Activated CD8-positive, alpha-beta memory T cell treated with anti-CD3 and anti-CD28 coated beads, Interleukin-2, amount 50 U/mL, for 48 hours (primary cell): ENCODE data around the gene SUFU.
"Not testable (repeated sequence)": the region's sequence is repeated elsewhere in the genome, so short reads cannot be mapped to it uniquely, and the experiment has no call there.

Source experiments
- DNase-seq: peaks from one replicate; pipeline ENCODE4 v3.0.0-alpha.2; 2020

The SUFU gene

DNA sequence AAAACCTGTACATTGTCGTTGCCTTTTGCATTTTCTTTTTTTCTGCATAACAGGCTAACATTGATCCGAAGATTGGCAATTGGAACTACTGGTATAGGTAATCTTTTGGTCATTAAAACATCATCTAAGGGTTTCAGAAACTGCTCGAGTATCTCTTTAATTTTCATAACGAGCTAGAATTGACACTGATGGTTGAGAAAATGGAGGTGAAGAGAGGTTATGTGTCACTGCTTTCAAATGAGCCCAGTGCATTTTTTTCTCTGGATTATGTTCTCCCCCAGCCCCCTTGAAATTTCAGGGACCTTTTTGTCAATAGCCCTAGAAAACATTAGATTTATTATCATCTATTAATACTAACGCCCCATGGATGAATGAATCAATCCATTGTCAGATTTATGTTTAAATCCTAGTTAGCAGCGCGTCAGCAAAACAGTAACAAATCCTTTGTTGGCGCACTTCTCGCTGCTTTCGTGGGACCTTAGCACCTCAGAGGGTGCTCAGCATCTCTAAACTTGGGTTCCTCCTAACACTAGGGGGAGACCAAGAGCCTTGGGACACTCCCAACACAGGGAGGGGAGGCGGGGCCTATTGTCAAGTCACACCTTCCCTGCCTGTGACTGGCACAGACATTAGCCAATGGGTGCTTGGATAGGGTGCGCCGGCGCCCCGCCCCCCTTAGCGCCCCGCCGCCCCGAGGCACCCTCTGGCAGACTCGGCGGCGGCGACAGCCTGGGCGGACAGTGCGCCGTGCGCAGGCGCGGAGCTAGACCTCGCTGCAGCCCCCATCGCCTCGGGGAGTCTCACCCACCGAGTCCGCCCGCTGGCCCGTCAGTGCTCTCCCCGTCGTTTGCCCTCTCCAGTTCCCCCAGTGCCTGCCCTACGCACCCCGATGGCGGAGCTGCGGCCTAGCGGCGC lies at the start of gene SUFU:
Gene SUFU (plus strand): TSS at position 709 of the 915 bp plus-strand sequence. CDS start 181 bp downstream, at position 890.
- peak; percentile 98 for DNase-seq

DNA sequence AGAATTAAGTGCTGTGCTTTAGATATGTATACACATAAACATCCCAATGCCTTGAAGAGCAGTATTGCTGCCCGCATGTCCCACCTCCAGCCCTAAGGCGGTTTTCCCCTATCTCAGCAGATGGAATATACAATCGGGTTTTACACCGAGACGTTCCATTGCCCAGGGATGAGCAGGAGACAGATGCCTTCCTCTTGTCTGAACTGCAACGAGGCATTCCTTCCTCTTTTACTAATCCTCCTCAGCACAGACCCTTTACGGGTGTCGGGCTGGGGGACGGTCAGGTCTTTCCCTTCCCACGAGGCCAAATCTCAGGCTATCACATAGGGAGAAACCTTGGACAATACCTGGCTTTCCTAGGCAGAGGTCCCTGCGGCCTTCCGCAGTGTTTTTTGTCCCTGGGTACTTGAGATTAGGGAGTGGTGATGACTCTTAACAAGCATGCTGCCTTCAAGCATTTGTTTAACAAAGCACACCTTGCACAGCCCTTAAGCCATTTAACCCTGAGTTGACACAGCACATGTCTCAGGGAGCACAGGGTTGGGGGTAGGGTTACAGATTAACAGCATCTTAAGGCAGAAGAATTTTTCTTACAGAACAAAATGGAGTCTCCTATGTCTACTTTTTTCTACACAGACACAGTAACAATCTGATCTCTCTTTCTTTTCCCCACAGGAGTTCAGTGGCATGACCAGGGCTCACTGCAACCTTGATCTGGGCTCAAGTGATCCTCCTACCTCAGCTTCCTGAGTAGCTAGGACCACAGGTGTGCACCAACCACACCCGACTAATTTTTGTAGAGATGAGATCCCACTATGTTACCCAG lies 48.9 kb upstream of the SUFU start:
- DNase-seq: not testable (repeated sequence)

DNA sequence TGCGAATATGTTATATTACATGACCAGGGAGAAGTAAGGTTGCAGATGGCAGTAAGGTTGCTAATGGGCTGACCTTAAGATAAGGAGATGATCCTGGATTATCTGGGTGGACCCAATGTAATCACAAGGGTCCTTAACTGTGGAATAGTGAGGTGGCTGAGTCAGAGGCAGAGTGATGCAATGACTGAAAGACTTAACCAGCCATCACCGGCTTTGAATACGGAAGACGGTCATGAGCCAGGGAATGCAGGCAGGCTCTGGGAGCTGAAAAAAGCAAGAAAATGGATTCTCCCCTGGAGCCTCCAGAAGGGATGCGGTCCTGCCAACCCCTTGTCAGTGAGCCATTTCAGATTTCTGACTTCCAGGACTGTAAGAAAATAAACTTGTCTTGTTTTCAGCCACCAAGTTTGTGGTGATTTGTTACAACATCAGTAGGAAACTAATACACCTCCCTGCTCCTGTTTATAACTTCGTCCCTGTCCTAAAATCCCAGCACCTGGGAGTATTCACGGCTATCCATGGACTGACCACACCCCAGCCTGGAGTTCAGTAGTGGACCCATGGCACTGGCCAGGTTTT lies 47.8 kb upstream of the SUFU start:
- no peak for DNase-seq

DNA sequence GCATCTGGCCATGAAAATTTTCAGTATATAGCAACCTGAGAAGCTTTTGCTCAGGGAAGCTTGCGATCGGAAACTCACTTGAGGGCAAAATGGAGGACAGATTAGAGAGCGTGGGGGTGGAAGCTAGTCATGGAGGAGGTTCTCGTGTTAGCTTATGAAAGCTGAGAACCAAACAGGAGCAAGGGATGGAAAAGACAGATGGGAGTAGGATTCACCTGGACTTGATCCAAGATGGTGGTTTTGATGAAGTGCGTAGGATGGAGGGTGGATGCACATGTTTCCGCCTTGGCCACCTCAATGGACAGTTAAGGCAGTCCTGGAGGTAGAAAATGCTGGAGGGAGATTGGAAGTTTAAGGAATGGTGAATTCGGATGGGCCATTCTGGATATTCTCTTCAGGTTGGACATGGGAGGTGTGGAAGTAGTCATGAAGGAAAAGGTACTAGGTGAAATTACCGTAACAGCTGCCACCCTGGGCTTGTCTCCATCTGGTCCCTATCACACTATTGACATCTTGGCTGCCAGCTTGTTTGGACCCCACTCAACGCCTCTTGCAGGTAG lies 46.1 kb upstream of the SUFU start:
- DNase-seq: no peak

DNA sequence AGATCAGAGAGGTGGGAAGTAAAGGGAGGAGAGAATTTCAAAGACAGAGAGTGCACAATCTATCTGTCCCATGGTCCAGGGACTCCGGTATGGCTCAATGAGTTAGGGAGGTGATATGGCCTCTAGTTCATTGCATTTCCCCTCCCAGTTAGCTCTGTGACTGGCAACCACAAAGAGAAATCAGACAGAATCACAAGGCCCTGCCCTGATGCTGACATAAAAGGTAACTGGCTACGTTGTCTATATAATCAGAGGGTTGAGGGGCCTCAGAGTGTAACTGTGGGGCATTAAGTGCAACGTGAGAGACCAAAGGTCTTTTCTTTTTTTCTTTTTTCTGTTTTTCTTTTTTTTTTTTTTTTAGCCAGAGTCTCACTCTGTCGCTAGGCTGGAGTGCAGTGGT lies 45.1 kb upstream of the SUFU start:
- no peak for DNase-seq

DNA sequence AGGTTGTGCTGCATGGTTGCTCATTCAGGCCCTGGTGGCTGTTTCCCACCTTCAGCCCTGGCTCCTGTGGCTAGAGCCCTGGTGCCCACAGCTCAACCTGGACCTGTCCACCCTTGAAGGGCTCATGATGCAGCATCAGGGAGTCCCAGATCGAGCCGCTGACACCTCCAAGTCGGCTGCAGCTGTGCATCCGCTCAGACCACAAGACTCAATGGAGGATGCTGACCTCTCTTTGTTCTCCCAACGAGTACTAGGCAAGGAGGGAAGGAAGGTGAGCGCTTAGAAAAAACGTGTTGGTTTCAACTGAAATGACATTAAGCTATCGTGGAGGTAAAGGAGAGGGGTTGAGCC lies 43.0 kb upstream of the SUFU start:
- DNase-seq: peak; percentile 69

DNA sequence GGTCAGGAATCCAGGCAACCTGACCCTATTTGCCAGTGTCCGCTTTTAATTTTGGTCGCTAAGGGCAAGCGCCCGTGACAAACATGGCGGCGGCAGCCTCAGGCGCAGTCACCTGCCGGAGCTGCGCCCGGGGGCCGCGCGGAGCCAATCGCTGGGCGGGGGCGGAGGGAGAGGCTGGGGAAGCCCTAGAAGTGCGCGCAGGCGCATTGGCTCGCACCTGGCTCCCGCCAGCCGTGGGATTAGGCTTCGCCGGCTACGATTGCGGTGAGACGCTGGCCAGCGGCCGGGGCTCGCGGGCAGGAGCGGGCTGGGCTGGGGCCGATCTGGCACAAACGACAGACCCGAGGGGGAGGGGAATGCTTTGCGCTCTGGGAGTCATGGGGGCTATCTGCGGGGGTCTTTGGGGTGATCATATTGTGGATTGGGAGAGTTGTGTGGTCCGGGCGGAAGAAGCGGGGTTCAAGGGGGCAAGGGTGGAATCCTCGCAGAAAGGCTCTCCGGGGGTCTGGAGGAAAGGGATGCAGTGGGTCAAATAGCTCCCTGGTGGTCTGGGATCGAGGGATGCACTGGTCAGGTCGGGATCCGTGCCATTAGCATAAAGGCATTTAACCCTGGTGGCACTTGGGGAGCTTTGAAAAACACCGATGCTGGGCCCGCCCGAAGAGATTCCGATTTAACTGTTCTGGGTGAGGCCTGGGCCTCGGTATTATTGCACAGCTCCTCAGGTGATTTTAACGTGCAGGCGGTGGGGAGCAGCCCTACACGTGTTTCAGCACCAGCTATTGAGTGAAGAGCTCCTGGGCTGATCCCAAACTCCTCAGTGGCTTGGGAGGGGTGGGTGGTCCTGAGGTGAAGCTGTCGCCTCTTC lies 42.4 kb upstream of the SUFU start:
- DNase-seq: peak; percentile 97

DNA sequence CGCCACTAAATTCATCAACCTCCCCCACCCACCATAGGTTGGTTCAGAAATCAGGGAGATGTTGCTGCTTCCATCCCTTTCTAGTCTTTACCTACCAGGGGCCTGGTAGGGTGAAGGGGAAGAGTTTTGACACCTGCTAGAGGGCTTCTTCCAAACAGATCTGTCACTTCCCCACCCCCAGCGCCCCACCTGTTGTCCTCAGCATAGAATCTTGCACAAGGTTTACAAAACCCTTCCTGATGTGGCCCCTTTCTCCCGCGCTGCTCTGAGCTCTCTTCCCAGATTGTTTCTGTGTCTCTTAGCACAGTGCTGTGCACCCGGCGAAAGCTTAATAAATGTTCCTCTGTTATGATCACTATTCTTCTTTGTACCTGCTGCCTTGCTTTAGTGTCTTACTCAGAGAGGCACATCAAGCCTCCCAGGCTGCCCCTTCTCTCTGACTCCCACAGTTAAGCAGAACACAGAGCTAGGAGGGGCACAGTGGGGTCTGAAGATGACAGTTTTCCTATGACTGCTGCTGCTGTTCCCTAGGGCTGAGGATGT lies 41.2 kb upstream of the SUFU start:
- DNase-seq: no peak

DNA sequence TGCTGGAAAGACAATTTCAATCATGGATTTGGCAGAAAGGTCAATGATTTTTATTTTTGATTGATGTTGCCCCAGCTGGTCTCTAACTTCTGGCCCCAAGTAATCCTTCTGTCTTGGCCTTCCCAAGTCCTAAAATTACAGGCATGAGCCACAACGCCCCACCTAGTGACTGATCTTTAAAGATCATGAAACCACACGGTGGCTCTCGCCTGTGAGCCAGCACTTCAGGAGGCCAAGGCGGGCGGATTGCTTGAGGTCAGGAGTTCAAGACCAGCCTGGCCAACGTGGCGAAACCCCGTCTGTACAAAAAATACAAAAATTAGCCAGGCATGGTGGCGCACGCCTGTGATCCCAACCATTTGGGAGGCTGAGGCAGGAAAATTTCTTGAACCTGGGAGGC lies 39.8 kb upstream of the SUFU start:
- DNase-seq: no peak

DNA sequence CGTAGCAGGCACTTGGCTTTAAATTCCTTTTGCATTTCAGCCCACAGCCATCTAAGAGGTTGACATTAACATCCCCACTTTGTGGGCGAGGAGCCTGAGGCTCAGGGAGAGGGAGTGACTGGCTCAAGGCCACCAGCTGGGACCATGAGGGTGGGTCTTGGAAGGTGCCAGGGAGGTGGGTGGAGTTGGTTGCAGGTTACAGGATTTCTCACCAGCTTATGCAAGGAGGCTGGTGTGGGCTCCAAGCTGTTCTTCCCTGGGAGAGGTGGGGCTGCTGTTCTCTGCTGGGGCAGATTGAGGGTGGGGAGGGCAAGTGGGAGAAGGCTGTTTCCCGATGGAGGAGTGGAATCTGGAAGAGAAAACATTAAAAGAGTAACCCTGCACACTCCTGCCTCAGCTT lies 38.3 kb upstream of the SUFU start:
- DNase-seq: no peak

DNA sequence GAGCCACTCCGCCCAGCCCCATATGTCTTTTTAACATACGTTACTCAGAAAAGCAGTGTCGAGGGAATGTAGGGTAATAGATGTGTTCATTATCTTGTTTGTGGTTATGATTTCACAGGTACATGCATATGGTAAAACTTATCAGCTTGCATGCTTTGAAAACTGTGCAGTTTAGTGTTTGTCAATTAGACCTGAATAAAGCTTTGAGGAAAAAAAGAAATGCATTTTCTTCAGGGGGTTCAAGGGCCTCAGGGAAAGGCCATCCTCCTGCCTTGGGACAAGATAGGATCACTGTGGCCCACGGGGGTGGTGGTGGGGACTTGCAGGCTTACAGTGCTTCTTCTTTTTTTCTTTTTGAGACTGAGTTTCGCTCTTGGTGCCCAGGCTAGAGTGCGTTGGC lies 36.5 kb upstream of the SUFU start:
- DNase-seq: no peak

DNA sequence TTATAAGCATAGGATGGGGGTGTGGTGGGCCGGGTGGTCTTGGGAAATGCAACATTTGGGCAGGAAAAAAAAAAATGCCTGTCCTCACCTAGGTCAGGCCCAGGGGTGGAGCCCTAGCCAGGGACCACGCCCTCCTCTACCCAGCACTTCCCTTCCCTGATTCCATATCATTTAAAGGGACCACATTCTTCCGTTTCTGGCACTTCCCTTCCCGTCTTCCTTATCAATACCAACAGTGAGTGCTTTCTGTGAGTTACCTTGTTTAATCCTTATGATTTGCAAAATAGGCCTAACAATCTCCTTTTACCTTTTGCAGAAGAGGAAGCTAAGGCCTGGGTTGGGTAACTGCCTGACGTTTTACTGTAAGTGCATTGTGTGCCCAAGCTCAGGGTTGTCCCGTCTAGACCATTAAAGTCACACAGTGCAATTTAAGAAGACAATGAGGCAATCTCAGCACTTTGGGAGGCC lies 35.8 kb upstream of the SUFU start:
- DNase-seq: no peak

DNA sequence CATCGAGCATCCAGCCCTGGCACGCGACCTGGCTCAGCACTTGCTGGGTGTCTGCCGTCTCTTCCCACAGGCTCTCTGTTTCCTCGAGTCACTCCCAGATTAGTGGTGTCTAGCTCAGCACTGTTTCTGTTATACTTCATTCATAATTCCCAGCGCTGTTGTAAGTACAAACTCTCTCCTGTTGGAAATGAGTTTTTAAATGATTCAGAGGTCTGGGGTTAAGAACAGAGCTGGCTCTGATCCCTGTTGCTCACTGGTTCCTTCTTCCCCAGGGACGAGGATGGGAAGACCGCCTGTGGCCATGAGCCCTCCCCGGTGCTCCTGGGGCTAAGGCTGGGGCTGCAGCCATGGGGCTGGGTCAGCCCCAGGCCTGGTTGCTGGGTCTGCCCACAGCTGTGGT lies 35.1 kb upstream of the SUFU start:
- DNase-seq: no peak

DNA sequence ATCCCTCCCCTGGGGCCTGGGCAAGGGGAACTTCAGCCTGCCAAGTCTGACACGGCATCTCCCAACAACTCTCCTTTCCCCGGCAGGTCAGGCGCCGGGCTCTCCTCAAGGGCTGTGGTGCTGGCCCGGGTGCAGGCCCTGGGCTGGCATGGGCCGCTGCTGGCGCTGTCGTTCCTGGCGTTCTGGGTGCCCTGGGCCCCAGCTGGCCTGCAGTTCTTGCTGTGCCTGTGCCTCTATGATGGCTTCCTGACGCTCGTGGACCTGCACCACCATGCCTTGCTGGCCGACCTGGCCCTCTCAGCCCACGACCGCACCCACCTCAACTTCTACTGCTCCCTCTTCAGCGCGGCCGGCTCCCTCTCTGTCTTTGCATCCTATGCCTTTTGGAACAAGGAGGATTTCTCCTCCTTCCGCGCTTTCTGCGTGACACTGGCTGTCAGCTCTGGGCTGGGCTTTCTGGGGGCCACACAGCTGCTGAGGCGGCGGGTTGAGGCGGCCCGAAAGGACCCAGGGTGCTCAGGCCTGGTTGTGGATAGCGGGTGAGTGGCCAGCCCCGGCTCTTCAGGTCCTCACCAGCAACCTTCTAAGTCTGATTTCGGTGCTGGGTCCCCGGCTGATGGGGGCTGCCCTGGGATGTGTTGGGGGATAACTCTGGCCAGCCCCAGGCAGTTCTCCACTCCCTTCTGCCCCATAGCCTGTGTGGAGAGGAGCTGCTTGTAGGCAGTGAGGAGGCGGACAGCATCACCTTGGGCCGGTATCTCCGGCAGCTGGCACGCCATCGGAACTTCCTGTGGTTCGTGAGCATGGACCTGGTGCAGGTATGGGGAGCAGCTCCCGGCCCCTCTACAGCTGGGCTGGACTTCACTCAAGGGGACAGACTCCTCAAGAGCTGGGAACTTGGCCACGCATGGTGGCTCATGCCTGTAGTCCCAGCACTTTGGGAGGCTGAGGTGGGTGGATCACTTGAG lies 32.9 kb upstream of the SUFU start:
- no peak for DNase-seq

DNA sequence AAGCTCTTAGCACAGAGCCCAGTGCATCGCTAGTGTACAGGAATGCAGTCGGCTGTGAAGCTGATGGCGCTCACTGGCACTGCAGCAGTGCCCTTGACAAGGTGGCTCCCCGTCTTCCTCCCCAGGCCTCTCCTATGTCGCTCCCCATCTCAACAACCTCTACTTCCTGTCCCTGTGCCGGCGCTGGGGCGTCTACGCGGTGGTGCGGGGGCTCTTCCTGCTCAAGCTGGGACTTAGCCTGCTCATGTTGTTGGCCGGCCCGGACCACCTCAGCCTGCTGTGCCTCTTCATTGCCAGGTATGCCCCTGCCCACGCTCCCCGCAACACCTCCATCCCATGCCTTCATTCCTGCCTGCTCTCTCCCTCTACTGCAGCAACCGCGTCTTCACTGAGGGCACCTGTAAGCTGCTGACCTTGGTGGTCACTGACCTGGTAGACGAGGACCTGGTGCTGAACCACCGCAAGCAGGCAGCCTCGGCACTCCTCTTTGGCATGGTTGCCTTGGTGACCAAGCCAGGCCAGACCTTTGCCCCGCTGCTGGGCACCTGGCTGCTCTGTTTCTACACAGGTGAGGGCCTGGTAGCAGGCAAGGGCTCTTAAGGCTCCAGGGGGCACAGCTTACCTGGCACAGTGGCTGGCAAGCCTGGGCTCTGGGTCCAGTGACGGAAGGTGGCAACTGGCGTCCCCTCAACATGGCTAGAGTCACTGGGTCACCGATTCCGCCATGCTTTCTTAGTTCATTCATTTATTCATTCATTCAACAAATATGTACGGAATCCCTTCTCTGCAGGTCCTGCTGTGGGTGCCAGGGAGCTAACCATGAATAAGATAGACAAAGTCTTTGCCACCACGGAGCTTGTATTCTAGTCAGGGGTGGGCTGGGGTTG lies 30.1 kb upstream of the SUFU start:
- DNase-seq: no peak

DNA sequence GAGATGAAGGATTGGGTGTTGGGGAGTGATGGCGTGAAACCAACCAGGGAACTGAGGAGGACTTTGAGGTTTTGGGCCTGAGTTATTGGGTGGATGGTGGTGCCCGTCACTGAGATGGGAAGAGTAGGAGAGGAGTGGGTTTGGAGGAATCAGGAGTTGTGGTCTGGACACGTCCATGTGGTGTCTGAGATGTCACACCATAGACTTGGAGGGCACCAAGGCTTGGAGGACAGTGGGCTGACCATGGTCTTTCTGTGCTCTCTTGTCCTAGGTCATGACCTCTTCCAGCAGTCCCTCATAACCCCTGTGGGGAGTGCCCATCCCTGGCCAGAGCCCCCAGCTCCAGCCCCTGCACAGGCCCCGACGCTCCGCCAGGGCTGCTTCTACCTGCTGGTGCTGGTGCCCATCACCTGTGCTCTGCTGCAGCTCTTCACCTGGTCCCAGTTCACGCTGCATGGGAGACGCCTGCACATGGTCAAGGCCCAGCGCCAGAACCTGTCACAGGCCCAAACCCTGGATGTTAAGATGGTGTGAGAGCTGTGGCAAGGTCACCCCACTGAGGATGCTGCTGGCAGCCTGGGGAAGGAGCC lies 28.2 kb upstream of the SUFU start:
- DNase-seq: no peak

DNA sequence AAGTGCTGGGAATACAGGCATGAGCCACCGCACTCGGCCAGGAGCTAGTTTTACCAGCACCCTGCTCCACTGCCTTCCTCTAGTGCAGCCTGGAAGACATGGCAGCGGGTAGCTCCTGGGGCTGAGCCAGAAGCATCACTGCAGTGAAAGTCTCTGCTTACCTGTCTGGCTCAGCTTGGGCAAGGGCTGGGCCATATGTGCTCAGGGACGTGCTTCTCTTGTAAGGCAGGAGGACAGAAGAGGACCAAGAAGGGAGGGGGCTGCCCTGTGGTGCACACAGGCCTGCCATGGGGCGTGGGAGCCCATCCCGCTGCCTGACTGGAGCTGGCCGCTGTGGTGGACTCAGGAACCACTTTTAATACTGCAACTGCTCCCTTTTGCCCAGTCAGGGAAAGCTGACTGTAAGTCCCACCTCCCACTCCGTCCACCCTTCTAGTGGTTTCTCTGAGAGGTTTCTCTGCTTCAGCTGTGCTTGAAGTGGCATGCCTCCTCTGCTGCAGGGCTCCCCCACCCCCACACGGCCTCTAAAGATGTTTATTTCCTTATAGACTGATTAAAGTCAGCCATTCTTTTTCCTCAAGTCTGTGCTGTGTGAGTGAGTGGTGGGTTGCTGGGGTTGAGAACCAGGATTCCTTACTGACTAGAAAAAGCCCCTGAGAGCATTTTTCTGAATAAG lies 27.2 kb upstream of the SUFU start:
- DNase-seq: no peak

DNA sequence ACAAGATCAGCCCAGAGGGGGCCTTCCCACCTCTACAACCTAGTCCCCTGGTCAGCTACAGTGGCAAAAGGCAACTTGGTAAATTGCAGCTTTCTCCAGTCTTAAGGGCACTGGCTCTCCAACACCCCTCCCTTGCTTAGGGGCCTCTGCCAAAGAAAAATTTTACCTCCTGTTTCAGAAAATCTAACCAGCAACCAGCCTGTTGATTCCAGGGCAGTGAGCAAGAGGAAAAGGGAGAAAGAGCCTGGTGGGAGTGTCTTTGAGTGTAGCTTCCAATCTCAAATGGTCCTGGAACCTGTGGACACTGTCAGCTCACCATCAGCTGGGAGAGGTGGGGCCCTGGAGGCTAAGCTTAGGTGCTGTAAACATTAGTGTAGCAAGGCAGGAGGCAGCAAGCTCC lies 24.1 kb upstream of the SUFU start:
- no peak for DNase-seq

DNA sequence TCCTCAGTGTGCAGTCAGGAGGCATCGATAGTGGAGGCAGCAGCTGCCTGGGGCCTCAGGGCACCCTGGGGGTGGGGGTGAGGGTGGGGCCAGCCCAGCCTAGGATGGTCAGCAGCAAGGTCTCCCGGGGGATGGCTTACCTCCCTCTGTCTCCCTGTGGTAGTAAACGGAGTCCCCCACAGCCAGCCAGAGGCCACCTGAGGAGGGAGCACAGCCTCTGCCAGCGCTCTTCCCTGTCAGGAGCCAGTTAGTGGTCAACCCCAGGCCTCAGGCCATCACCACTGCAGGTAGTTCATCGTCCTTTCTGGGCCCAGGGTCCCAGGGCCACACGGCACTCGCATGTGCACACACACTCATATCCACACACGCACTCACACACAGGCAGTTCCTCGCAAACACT lies 23.4 kb upstream of the SUFU start:
- no peak for DNase-seq
